GM04504 (cell line): ENCODE results near the gene AKT2.
A peak's percentile ranks its signal among the peaks of the same experiment; 100 is the strongest.
"Not testable (repeated sequence)": the region's sequence is repeated elsewhere in the genome, so short reads cannot be mapped to it uniquely, and the experiment has no call there.

ENCODE experiments used
- DNase-seq: peaks from one replicate; pipeline ENCODE4 v3.0.0-alpha.2; 2012; ENCODE audit warnings: low read depth

Gene AKT2

DNA sequence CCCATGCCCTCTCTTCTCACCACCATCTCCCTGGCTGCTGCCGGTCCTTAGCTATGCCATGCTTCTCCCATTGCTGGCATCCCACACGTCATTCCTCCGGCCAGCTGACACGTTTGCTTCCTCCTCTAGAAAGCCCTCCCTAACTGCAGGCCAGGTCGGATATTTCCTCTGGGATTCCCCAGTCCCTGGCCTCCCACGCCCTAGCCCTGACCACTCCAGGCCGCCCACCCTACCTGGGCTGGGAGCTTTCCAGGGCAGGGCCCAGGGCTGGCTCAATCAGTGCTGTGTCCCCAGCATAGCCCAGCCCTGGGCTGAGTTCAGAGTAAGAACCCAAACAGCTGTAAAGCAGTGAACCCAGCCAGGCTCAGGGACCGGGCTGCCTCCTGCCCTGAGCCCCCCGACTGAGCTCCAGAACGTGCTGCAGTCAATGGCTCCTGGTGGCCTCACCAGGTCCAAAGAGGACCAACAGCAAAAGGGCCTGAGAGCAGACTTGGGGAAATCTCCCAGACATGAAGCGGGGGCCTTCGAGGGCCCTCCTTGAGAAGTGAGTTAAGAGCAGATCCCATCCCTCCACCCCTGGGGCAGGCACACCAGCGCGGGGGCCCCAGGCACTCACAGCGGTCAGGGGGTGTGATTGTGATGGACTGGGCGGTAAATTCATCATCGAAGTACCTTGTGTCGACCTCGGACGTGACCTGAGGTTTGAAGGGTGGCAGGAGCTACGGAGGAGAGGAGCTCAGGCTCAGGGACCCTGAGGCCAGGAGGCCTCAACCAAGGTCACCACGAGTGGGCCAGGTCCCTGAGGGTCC is 50.5 kb downstream of the AKT2 start:
- DNase-seq: no peak

DNA sequence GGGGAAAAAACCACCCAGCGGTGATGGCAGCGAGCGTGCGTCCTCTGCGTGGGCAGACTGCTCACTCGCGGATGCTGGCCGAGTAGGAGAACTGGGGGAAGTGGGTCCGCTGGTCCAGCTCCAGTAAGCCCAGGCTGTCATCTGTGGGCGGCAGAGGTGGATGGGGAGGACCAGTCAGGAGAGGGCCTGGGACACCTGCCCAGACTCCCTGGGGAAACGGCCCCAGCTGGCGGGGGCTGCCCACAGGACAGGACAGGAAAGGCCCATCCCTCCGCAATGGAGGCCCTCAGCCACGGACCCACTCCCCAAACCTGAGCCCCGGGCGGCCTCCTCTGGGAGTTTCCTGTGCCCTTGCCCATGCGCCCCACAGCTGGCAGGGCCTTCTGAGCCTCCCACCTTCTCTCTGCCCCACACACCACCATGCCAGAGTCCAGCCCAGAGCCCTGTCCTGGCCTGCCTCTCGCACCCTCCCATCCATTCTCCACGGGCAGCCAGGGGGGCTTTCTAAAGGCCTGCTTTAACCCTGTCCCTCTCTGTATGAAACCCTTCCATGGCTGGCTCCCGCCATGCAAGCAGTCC is 51.2 kb downstream of the AKT2 start:
- DNase-seq: no peak

DNA sequence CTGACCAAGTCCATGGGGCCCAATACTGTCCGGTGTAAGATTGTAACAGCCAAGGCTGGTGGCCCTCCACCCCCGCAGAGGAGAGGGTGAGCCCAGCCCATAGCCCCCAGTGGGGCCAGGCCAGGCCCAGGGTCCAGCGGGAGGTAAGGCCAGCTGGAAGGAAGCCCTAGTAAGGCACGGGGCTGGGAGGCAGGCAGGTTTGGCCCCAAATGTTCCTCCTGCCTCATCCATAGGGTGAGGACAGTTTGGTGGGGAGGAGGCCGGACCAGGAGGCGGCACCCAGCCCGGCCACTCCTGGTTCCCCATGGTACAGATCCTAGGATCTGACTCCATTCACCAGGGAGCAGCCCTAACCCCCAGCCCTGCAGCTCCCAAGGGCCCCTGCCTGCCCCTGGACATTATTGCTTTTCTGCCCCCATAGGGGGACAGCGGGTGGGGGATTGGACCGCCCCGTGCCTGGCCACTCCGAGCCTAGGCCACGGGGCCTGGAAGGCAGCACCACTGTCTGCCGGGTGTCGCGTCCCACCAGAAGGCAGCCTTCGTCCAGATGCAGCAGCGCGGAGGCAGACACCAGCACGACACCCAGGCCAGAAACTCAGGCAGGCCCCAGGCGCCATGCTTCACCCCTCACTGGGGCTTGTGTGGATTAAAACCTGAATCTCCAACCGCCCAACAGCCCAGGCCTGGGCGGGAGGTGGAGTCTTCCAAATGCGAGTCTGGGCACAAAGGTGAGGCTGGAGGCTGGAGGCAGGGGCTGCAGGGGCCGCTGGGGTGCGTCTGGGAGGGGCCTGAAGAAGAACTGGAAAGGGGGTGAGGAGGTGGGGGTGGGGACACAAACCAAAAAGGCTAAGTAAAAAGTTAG is 52.0 kb downstream of the AKT2 start:
- no peak for DNase-seq

DNA sequence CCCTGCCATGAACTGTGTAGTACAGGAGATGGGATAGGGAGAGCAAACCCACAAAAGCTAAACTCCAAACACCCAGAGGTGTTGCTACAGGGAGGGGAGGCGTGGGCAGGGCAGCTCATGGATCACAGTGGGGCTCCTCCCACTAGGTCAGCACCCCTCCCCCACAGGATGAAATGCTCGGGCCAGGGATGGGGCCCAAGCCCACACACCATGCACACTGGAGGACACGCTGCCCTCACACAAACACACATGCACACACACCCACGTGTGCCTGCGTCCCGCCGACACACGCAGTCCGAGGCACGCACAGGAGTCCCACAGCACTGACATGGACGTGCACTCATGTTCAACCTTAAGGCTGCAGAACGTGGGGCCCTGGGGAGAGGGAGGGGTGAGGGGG is 52.7 kb downstream of the AKT2 start:
- no peak for DNase-seq

DNA sequence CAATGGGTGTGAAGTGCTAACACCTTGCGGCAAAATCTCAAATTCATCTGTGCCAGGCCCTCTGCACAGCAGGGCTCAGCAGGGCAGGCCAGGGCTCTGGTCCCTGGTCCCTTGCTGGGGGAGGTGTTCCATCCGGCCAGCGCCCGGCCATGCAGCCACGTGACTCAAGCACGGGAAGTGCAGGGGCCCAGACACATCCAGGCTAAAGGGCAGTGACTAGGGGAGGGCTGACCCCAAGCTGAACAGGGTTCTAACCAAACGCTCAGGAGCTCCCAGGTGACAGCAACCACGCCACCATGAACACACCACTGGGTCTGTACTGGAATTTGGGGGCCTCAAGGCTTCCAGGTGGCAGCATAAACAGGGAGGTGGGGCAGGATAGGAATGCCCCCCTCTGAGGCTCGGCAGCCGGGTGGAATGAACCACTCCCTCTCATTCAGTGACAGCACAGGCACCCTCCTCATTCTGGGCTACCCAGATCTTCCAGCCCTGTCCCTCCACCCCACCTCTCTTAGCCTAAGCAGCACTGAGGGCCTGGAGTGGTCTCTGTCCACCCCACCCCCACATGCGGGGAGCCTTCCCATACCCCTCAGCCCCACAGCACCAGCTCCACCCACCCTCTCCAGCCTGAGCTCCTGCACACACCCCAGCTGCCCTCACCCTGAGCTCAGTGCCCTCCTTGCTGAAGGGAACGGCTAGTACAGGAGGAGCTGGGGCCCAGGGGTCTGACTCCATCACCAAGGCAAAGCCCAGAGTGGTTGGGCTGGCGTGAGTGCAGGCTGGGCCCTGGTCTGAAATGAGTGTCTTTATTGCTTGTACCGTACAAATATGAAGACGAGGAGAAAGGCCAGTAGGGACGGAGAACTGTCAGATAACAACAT is 53.4 kb downstream of the AKT2 start:
- DNase-seq: no peak

DNA sequence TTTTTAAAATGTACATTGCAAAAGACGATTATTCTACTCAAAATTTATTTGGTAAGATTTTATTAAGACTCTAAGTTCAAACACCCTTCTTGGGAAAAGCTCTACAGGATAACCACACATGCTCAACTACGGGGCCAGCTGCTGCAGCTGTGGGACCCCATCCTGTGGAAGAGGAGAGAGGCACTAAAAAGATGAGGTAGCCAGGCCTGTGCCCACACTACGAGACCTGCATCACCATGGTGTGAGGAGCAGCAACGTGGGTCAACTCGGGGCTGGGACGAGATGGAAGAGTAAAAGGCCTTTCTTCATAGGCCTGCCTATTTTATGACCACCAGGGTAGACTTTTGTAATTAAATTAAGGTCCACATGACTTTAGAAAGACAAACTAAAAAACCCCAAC is 54.1 kb downstream of the AKT2 start:
- no peak for DNase-seq

DNA sequence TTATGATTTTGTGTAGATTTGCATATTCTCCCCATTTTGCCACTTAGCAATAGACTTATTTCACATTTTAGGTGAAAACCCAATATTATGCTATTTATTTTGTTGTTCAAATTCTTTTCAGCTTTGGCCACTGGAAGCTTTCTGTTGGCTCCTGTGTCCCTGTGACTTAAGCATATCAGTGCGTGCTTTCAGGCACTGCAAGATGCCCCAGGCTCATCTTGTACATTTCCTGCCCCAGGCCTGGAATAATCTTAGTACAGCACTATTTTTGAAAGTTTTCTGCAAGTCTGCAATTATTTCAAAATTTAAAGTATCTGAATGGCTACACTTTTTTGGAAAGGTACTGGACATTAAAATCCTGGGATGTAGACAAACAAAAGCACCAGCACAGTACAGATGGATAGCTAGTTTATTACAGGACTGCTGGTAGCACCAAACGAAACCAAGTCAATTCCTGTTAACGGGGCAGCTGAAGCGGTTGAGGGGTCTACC is 55.2 kb downstream of the AKT2 start:
- DNase-seq: no peak

DNA sequence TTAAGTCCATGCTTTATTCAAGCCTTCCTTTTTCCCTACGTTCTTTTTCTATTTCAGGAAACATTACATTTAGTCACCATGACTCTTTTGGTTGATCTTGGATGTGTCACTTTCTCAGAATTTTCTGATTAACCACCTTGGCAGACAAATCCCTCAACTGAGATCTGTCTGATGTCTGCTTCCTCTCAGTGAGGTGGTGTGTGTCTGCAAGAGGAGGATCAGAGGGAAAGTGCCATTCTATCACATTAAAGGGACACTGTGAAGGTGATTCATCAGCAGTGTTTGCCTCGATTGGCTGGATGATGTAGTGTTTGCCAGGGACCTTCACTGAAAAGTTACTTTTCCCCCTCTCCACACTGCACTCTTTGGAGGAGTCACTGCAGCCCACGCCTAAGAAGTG is 55.7 kb downstream of the AKT2 start:
- DNase-seq: no peak

DNA sequence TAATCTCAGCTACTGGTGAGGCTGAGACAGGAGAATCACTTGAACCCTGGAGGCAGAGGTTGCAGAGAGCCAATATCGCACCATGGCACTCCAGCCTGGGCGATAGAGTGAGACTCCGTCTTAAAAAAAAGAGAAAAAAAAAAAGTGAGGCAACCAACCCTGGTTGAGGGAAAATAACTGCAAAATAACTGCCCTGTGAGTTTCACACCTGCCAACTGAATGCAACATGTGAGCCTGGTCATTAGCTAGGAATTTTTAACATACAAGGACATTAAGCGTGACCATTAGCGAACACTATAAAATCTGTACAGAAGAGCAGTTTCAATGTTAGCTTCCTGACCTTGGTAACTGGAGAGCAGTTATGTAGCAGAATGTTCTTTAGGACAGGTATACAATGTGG is 56.3 kb downstream of the AKT2 start:
- no peak for DNase-seq

DNA sequence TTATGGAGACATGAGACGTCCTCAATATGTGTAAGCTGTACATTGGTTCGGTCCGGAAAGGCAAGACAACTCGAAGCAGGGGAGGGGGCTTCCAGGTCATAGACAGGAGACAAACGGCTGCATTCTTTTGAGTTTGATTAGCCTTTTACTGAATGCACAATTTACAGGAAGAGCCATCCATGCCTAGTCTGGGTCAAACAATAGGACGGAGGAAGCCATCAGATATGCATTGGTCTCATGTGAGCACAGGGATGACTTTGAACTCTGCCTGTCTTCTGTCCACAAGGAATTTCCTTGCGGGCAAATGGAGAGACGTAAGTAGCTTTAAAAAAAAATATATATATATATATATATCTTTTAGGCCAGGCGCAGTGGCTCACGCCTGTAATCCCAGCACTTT is 56.8 kb downstream of the AKT2 start:
- DNase-seq: no peak

DNA sequence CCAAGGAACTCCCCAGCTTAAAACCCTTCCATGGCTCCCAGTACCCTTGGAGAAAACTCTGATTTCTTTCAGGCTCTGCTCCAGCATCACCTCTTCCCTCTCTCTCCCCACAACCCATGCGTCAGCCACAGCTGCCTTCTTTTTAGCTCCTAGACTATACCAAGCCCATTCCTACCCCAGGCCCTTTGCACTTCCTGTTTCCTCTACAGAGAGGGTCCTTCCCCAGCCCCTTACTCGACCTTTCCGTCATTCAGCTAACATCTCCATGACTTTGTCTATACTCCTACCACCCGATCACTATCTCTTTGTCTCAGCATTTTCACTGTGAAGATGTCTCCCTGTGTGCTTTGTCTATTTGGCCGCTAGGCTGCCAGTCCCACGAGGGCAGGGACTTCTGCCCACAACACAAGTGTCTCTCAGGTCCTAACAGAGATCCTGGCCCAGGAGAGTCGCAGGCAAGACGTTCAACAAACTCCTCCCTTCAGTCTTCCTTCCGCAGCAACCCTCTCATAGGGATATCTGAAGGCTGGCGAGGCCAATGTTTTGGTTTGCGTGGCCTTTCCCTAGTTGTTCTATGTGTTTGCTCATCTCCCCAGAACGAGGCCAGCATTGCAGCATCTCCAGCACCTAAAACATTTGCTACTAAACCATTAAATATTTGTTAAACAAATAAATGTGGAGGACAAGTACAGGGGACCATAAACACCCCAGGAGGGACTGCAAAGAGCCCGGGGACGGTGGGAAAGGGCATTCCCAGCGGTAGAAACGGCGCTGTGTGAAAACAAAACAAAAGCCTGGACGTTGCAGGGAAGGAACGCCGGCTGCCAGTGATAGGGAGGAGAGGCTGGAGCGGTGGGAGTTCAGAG is 59.5 kb downstream of the AKT2 start:
- DNase-seq: no peak

DNA sequence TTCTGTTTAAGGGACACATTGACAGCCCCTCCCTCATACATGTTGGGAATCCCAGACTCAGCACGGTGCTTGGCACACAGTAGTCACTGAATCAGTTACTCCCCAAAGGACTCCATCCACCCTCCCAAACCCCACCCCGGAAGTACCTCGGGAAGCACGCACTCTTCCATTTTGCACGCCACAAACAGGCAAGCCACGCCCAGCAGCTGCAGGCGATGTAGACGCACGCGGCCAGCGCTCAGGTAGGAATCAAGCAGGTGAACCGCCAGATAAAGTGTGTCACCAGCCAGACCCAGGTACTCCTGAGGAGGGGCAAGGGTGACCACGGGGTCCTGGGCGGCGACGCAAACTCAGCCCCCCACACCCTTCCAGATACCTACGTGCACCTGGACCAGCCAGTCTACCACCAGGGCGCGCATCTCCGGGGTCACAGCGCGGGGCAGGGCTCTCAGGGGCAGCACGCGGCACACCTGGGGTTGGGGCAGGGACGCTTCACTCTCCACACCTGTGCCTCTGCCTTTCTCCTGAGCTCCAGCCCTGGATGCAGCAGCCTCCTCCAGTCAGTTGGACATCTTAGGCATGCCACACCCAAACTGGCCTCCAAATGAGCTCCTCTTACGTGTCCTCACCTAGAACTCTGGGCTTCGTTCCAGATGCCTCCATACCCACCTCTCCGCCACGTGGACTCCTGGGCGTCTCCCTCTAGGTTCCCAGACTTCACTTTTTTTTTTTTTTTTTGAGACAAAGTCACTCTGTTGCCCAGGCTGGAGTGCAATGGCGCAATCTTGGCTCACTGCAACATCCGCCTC is 60.6 kb downstream of the AKT2 start:
- DNase-seq: no peak

DNA sequence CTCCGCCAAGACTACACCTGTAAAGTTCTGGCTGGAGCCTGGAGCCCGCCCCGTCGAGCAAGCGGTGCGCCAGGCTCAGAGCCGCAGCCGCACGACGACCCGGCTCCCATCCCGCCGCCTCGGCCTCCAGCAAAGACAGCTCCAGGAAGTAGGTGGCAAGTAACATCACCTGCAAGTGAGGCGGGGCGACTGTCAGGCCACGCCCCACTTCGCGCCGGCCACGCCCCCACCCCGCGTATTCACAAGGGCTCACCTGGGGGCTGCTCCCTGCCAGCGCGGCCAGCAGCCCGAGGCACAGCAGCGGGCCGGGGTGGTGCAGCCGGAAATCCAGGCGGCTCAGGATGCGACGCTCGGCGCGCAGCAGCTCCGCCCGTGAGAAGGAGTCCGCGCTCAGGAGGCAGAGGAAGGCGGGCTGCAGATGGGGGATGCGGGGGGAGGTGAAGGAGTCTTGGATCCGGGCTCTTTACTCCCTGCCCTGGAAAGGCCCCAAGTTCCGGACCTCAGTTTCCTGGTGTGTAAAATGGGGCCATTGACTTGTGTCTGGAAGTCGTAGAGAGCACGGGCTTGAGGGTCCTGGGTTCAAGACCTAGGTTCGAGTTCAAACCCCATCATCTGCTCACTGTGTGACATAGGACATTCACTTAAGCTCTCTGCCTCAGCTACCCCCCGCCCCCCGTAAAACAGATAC is 61.9 kb downstream of the AKT2 start:
- no peak for DNase-seq

DNA sequence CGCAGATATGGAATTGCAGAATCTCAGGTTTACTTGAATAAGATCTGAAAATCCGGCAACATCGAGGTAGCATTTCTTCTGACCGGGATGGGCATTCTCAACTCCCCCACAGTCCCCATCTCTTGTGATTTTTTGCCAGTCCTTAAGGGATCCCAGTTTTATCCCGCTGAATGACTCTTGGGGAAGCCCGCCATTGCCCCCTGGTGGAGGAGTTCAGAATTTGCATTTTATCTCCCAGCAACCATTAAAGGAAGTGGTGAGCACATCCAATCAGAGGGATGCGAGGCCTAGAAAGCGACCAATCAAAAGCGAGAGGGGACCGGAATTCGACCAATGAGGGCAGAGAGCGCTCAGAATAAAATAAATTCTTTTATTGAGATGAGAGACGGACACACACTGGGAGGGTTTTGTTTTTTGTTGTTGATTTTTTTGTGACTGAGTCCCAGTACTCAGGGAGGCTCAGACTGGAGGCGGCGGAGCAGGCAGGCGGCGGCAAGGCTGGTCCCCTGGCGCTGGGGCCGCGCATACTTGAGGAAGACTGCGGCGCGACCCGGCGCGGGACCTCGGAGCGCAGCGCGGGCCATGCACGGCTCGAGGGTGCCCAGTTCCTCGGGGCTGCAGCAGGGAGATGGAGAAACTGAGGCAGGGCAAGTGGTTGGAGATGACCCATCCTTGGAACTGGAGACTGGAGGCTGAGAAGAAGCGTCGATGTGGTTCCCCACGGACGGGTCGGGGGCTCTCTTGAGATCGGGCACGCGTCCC is 63.1 kb downstream of the AKT2 start:
- DNase-seq: peak; percentile 83

DNA sequence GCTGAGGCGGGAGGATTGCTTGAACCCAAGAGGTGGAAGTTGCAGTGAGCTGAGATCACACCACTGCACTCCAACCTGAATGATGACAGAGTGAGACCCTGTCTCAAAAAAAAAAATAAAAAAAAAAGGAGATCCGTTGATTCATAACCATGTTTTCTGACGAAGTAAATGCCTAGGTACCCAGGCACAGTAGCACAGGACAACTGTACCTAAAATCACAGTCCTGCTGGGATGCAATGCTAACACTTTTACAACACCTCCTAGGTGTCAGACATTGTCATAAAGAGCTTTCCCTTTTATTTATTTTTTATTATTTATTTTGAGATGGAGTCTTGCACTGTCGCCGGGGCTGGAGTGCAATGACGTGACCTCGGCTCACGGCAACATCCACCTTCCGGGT is 64.5 kb downstream of the AKT2 start:
- DNase-seq: no peak

DNA sequence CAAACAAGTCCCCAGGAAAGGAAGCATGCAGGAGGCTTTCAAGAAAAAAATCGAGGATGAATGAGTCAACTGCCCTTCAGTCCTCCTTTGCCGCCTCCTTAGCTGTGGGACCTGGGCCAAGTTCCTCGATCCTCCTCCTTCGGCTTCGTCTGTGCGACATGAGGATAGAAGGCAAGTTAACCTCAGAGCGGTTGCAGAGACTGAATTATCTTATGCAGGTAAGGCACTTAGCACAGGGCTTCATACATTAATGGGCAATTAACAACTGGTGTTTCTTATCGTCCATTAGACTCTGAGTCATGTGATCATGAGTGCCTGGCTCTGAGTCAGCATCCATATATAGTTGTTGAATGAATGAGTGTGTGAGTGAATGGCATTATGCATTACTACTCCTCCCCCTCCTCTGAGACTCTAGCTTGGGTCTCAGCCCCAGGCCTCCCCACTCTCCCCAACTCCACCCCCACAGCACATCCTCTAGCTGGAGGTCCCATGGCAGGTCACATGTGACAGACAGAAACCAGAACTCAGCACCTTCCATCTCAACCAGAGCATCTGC is 65.3 kb downstream of the AKT2 start:
- no peak for DNase-seq

DNA sequence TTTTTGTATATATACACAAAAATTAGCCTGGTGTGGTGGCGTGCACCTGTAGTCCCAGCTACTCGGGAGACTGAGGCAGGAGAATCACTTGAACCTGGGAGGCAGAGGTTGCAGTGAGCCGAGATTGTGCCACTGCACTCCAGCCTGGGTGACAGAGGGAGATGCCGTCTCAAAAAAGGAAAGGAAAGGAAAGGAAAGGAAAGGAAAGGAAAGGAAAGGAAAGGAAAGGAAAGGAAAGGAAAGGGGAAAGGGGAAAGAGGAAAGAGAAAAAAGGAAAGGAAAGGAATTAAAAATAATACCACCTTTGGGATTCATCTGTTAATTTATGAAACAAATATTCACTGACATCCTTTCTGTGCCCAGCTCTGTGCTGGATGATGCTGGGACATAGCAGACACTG is 66.1 kb downstream of the AKT2 start:
- not testable (repeated sequence) for DNase-seq
